HepG2 (cell line): ENCODE data around the gene EFNA2. TPM values are rescaled to one million over a fixed set of nuclear protein-coding genes. Genes with fewer than 3 reads are reported as not detected.

Experiments
- ATAD3A ChIP-seq: sonication (generic); formaldehyde crosslinking; IDR thresholded peaks from 2 replicates; pipeline ENCODE4 v1.4.0; 2020; ENCODE audit warnings: missing genetic modification reagents
- BORCS8-MEF2B ChIP-seq: sonication (generic); formaldehyde crosslinking; IDR thresholded peaks from 2 replicates; pipeline ENCODE4 v1.8.0; 2022; ENCODE audit warnings: mild to moderate bottlenecking, missing genetic modification reagents
- FLYWCH1 ChIP-seq: sonication (generic); formaldehyde crosslinking; IDR thresholded peaks from 2 replicates; pipeline ENCODE4 v1.8.1; 2023; ENCODE audit warnings: mild to moderate bottlenecking, missing genetic modification reagents
- HNF1B ChIP-seq: sonication (generic); formaldehyde crosslinking; IDR thresholded peaks from 2 replicates; pipeline ENCODE4 v1.5.1; 2020; ENCODE audit warnings: mild to moderate bottlenecking, moderate library complexity, missing genetic modification reagents
- JUND ChIP-seq: sonication (generic); formaldehyde crosslinking; IDR thresholded peaks from 2 replicates; pipeline ENCODE4 v1.8.0; 2022; ENCODE audit warnings: mild to moderate bottlenecking, missing genetic modification reagents
- KLF16 ChIP-seq, 2 experiments: sonication (generic) in 1 of 2; formaldehyde crosslinking in 1 of 2; IDR thresholded peaks; 2 replicates each; pipeline versions ENCODE4 v1.6.1 to v1.8.0; 2016 to 2023; ENCODE audit warnings: missing genetic modification reagents in 2 of 2, missing compliant biosample characterization in 1 of 2
- KLF6 ChIP-seq: IDR thresholded peaks from 2 replicates; pipeline ENCODE4 v1.8.0; 2016; ENCODE audit warnings: missing biosample characterization, missing genetic modification reagents
- MED1 ChIP-seq: sonication (generic); formaldehyde crosslinking; IDR thresholded peaks from 2 replicates; pipeline ENCODE4 v1.4.0; 2020; ENCODE audit warnings: missing genetic modification reagents
- MTA3 ChIP-seq: sonication (generic); formaldehyde crosslinking; IDR thresholded peaks from 2 replicates; pipeline ENCODE4 v1.4.0; 2020; ENCODE audit warnings: missing genetic modification reagents
- SIN3B ChIP-seq: fragments of 150-350 bp; IDR thresholded peaks from 2 replicates; pipeline ENCODE4 v1.6.1; 2014; ENCODE audit warnings: low read length
- THAP7 ChIP-seq: sonication (generic); formaldehyde crosslinking; IDR thresholded peaks from 2 replicates; pipeline ENCODE4 v1.8.1; 2023; ENCODE audit warnings: mild to moderate bottlenecking, missing genetic modification reagents
- TOE1 ChIP-seq: sonication (generic); formaldehyde crosslinking; IDR thresholded peaks from 2 replicates; pipeline ENCODE4 v1.4.0; 2020; ENCODE audit warnings: mild to moderate bottlenecking, missing genetic modification reagents
- ZBTB8A ChIP-seq: sonication (generic); formaldehyde crosslinking; IDR thresholded peaks from 2 replicates; pipeline ENCODE4 v1.4.0; 2020; ENCODE audit warnings: mild to moderate bottlenecking, low read depth, missing genetic modification reagents, borderline replicate concordance
- ZNF138 ChIP-seq: sonication (generic); formaldehyde crosslinking; IDR thresholded peaks from 2 replicates; pipeline ENCODE4 v1.5.0; 2020; ENCODE audit warnings: mild to moderate bottlenecking, low read depth, missing genetic modification reagents
- ZNF253 ChIP-seq: sonication (generic); formaldehyde crosslinking; IDR thresholded peaks from 2 replicates; pipeline ENCODE4 v1.8.0; 2022; ENCODE audit warnings: mild to moderate bottlenecking, missing genetic modification reagents, borderline replicate concordance
- ZNF639 ChIP-seq: conservative IDR thresholded peaks from 2 replicates; pipeline ENCODE4 v1.6.1; 2018; ENCODE audit warnings: missing genetic modification reagents
- polyA plus RNA-seq, 8 experiments: library from polyadenylated mRNA; depleted of rRNA in 3 of 8; stranded (reverse) in 7 of 8; unstranded in 1 of 8; fragments of >200 nt; fragmentation: Illumina TruSeq in 4 of 8; extraction: Trizol in 4 of 8; gene quantifications; 2 replicates each; pipeline versions ENCODE4 v1.2.1 to v1.2.3, GENCODE V29; 2011 to 2016; ENCODE audit warnings: low read depth in 4 of 8, missing spikeins in 1 of 8, mixed read lengths in 1 of 8; ENCODE audit not compliant: insufficient read depth in 1 of 8
- total RNA-seq, 5 experiments: library from RNA; depleted of rRNA; stranded (reverse); fragments of >200 nt; fragmentation: Illumina TruSeq; extraction: Trizol; gene quantifications; 2 replicates each; pipeline ENCODE4 v1.2.3, GENCODE V29; 2016; ENCODE audit warnings: low read depth in 1 of 5
- TF ChIP-seq, protein P1 (sequence below): sonication (generic); formaldehyde crosslinking; IDR thresholded peaks from 2 replicates; pipeline ENCODE4 v1.8.1; 2022; ENCODE audit warnings: low read depth, mild to moderate bottlenecking, missing genetic modification reagents
- TF ChIP-seq, protein P2 (sequence below), 2 experiments: sonication (generic) in 1 of 2; formaldehyde crosslinking in 1 of 2; IDR thresholded peaks; 2 replicates each; pipeline versions ENCODE4 v1.4.0 to v1.6.1; 2018 to 2020; ENCODE audit warnings: missing genetic modification reagents in 2 of 2, borderline replicate concordance in 1 of 2, low read depth in 1 of 2, mild to moderate bottlenecking in 1 of 2, missing biosample characterization in 1 of 2

Gene EFNA2
- total and polyA plus RNA-seq, 2 of the 13 experiments (the other 11 are each of a cell fraction or from before 2014, with no cell fraction given), result 6.0 to 9.9 TPM

- no peak for TF ChIP-seq MTA3 (CRISPR knock-in tag)
- no peak; the same call in 1 of the 2 replicates for TF ChIP-seq ZNF253 (CRISPR knock-in tag)
- no peak for TF ChIP-seq ZNF138 (CRISPR knock-in tag)
- no peak for TF ChIP-seq ZBTB8A
- TF ChIP-seq MED1, result peak; percentile 98
- TF ChIP-seq FLYWCH1 (CRISPR knock-in tag), result no peak
- peak; percentile 46; the same call in 1 of the 2 replicates for TF ChIP-seq ZNF639 (CRISPR knock-in tag)
- TF ChIP-seq TOE1, result no peak
- no peak for TF ChIP-seq ATAD3A
- TF ChIP-seq THAP7 (CRISPR knock-in tag), result no peak
- peak in 1 of 2 experiments; percentile 93; a peak in 2 of 4 replicates for TF ChIP-seq KLF16 (CRISPR knock-in tag; IDR thresholded peaks at IDR 0.05)
- TF ChIP-seq, protein P1, sequence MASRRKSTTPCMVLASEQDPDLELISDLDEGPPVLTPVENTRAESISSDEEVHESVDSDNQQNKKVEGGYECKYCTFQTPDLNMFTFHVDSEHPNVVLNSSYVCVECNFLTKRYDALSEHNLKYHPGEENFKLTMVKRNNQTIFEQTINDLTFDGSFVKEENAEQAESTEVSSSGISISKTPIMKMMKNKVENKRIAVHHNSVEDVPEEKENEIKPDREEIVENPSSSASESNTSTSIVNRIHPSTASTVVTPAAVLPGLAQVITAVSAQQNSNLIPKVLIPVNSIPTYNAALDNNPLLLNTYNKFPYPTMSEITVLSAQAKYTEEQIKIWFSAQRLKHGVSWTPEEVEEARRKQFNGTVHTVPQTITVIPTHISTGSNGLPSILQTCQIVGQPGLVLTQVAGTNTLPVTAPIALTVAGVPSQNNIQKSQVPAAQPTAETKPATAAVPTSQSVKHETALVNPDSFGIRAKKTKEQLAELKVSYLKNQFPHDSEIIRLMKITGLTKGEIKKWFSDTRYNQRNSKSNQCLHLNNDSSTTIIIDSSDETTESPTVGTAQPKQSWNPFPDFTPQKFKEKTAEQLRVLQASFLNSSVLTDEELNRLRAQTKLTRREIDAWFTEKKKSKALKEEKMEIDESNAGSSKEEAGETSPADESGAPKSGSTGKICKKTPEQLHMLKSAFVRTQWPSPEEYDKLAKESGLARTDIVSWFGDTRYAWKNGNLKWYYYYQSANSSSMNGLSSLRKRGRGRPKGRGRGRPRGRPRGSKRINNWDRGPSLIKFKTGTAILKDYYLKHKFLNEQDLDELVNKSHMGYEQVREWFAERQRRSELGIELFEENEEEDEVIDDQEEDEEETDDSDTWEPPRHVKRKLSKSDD, result 0 out of 2 replicates have a peak, but pooled peaks have one; percentile 18
- TF ChIP-seq SIN3B, result no peak
- peak; percentile 98 for TF ChIP-seq JUND (CRISPR knock-in tag)
- no peak for TF ChIP-seq BORCS8-MEF2B (CRISPR knock-in tag)
- TF ChIP-seq, protein P2, sequence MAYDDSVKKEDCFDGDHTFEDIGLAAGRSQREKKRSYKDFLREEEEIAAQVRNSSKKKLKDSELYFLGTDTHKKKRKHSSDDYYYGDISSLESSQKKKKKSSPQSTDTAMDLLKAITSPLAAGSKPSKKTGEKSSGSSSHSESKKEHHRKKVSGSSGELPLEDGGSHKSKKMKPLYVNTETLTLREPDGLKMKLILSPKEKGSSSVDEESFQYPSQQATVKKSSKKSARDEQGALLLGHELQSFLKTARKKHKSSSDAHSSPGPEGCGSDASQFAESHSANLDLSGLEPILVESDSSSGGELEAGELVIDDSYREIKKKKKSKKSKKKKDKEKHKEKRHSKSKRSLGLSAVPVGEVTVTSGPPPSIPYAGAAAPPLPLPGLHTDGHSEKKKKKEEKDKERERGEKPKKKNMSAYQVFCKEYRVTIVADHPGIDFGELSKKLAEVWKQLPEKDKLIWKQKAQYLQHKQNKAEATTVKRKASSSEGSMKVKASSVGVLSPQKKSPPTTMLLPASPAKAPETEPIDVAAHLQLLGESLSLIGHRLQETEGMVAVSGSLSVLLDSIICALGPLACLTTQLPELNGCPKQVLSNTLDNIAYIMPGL (CRISPR knock-in tag; IDR thresholded peaks at IDR 0.05; ENCODE audit: borderline replicate concordance in 1 of 2, low read depth in 1 of 2), result no peak; a peak in 2 of 4 replicates
- TF ChIP-seq HNF1B (CRISPR knock-in tag), result peak; percentile 73
- TF ChIP-seq KLF6, result peak; percentile 76; the same call in 1 of the 2 replicates
These were observed 5.3 kb downstream of the EFNA2 start (continued) for GRCh38 chr19:1290703-1291651.
